Endothelial cell of umbilical vein (primary cell): ENCODE measurements around the gene NEAT1. TPM values are rescaled to one million over a fixed set of nuclear protein-coding genes. Genes with fewer than 3 reads are reported as not detected.

ENCODE experiments used
- BruUV-seq: library from RNA; stranded (reverse); fragments of 400-500 nt; replicated peaks from 2 replicates; lab custom pipeline; 2021; lab: Mats Ljungman, UMichigan
- CTCF ChIA-PET: fragments of 300-600, 350-600 bp; sonication (Branson Sonifier 250); formaldehyde crosslinking; loops from one replicate; lab custom pipeline; 2021; ENCODE audit warnings: antibody characterized with exemption, inconsistent platforms; lab: Charles Lee
- POLR2A ChIA-PET: fragments of 300-600, 350-600 bp; sonication (Branson Sonifier 250); formaldehyde crosslinking; loops from one replicate; lab custom pipeline; 2021; ENCODE audit warnings: antibody characterized with exemption, inconsistent platforms; lab: Charles Lee
- DNase-seq: peaks from one replicate; pipeline ENCODE4 v3.0.0-alpha.2; 2011; ENCODE audit warnings: low read depth, low spot score
- FAIRE-seq: peaks from 2 replicates; lab custom pipeline; 2011; peaks lifted over from hg19 to GRCh38; lab: Jason Lieb, UNC
- H2AFZ ChIP-seq: 2 replicates; pipeline ENCODE4 v1.6.0; 2012; ENCODE audit warnings: low read depth, low read length, control low read depth, inconsistent platforms
- H3K27ac ChIP-seq: 2 replicates; pipeline ENCODE4 v1.5.1; 2011; ENCODE audit warnings: low read depth, mild to moderate bottlenecking, control low read depth, low read length, moderate library complexity; ENCODE audit not compliant: insufficient read depth
- H3K27me3 ChIP-seq, 2 experiments: 2 replicates each; pipeline versions ENCODE4 v1.6.0 to v1.6.1; 2011; ENCODE audit warnings: low read length in 2 of 2, mixed read lengths in 1 of 2; ENCODE audit not compliant: control insufficient read depth in 2 of 2, insufficient read depth in 2 of 2
- H3K36me3 ChIP-seq, 2 experiments: 2 replicates in 1 of 2; 3 replicates in 1 of 2; pipeline ENCODE4 v1.5.1; 2011; ENCODE audit warnings: low read length in 2 of 2, mild to moderate bottlenecking in 1 of 2, moderate library complexity in 1 of 2; ENCODE audit not compliant: control insufficient read depth in 2 of 2, insufficient read depth in 2 of 2; ENCODE audit errors: extremely low read depth in 1 of 2
- H3K4me1 ChIP-seq: 3 replicates; pipeline ENCODE4 v1.5.1; 2011; ENCODE audit warnings: mild to moderate bottlenecking, low read length; ENCODE audit not compliant: control insufficient read depth, insufficient read depth; ENCODE audit errors: extremely low read depth
- H3K4me2 ChIP-seq: 2 replicates; pipeline ENCODE4 v1.6.1; 2011; ENCODE audit warnings: low read length, control low read depth, mixed read lengths; ENCODE audit not compliant: insufficient read depth
- H3K4me3 ChIP-seq, 3 experiments: fragments of 200-600 bp in 1 of 3; sonication (generic), shearing (Covaris generic) in 1 of 3; replicated peaks in 1 of 3; 2 replicates each; pipeline ENCODE4 v1.5.1; 2011 to 2016; ENCODE audit warnings: control low read depth in 3 of 3, low read length in 3 of 3, mild to moderate bottlenecking in 2 of 3, inconsistent platforms in 1 of 3, low read depth in 1 of 3, moderate library complexity in 1 of 3; ENCODE audit not compliant: insufficient read depth in 1 of 3
- H3K79me2 ChIP-seq: 2 replicates; pipeline ENCODE4 v1.6.0; 2012; ENCODE audit warnings: low read length, inconsistent platforms; ENCODE audit not compliant: control insufficient read depth, insufficient read depth
- H3K9ac ChIP-seq: replicated peaks from 2 replicates; pipeline ENCODE3; 2011; ENCODE audit warnings: low read length, control low read depth; ENCODE audit not compliant: insufficient read depth; ENCODE audit errors: extremely low read depth
- H3K9me1 ChIP-seq: replicated peaks from 3 replicates; pipeline ENCODE4 v1.6.0; 2011; ENCODE audit warnings: mild to moderate bottlenecking, low read length; ENCODE audit not compliant: control insufficient read depth, insufficient read depth; ENCODE audit errors: extremely low read depth
- H3K9me3 ChIP-seq: replicated peaks from 2 replicates; pipeline ENCODE4 v1.5.1; 2012; ENCODE audit warnings: low read length, inconsistent platforms; ENCODE audit not compliant: control insufficient read depth, insufficient read depth
- H4K20me1 ChIP-seq: replicated peaks from 2 replicates; pipeline ENCODE3; 2011; ENCODE audit warnings: mild to moderate bottlenecking, low read length; ENCODE audit not compliant: control insufficient read depth, insufficient read depth; ENCODE audit errors: extremely low read depth
- CTCF ChIP-seq, 2 donors: IDR thresholded peaks; 1 replicate in 1 of 2; 2 replicates in 1 of 2; pipeline ENCODE4 v1.5.1; 2011; ENCODE audit warnings: low read length in 2 of 2, mild to moderate bottlenecking in 2 of 2, moderate library complexity in 2 of 2, control low read depth in 1 of 2, inconsistent platforms in 1 of 2, low read depth in 1 of 2; ENCODE audit not compliant: insufficient read depth in 1 of 2; ENCODE audit errors: extremely low read depth in 1 of 2
- EZH2 ChIP-seq: IDR thresholded peaks from 2 replicates; pipeline ENCODE4 v1.6.1; 2012; ENCODE audit warnings: borderline replicate concordance, low read depth, mild to moderate bottlenecking, moderate library complexity, low read length, inconsistent platforms; ENCODE audit not compliant: severe bottlenecking
- FOS ChIP-seq: IDR thresholded peaks from 2 replicates; pipeline ENCODE4 v1.6.1; 2011; ENCODE audit warnings: mild to moderate bottlenecking, low read length, moderate library complexity, borderline replicate concordance; ENCODE audit not compliant: insufficient read depth
- GATA2 ChIP-seq: IDR thresholded peaks from 2 replicates; pipeline ENCODE4 v1.7.0; 2011; ENCODE audit warnings: low read depth, mild to moderate bottlenecking, moderate library complexity, mixed read lengths, low read length; ENCODE audit not compliant: insufficient read length, insufficient read depth
- JUN ChIP-seq: IDR thresholded peaks from 2 replicates; pipeline ENCODE4 v1.6.1; 2011; ENCODE audit warnings: borderline replicate concordance, low read depth; ENCODE audit not compliant: insufficient read length, insufficient read depth
- MAX ChIP-seq: IDR thresholded peaks from 2 replicates; pipeline ENCODE4 v1.6.1; 2011; ENCODE audit not compliant: insufficient read depth, insufficient read length
- MYC ChIP-seq: IDR thresholded peaks from one replicate; pipeline ENCODE4 v1.6.1; 2011; ENCODE audit warnings: mild to moderate bottlenecking, low read depth, low read length
- POLR2A ChIP-seq: IDR thresholded peaks from 2 replicates; pipeline ENCODE4 v1.6.1; 2012; ENCODE audit warnings: low read depth, mild to moderate bottlenecking, control low read depth, low read length
- POLR2AphosphoS5 ChIP-seq: IDR thresholded peaks from 2 replicates; pipeline ENCODE4 v1.6.1; 2012; ENCODE audit warnings: low read depth, mild to moderate bottlenecking, control low read depth, low read length, moderate library complexity; ENCODE audit not compliant: insufficient read depth
- dilution Hi-C: fragments of 300-500 bp; cut with MboI; formaldehyde crosslinking; loops from one replicate; pipeline ENCODE4 v1.15.0; 2019; ENCODE audit warnings: low sequenced_read_pairs; ENCODE audit not compliant: extremely low pct_ligation_motif_present
- intact Hi-C: fragments of 100-400 bp; cut with micrococcal nuclease; formaldehyde crosslinking; loops from one replicate; pipeline ENCODE4 v1.10.0; 2022
- polyA plus RNA-seq, 4 experiments: library from polyadenylated mRNA; depleted of rRNA in 3 of 4; stranded (reverse) in 3 of 4; unstranded in 1 of 4; fragments of >200 nt; gene quantifications; 2 replicates each; pipeline versions ENCODE4 v1.2.1 to v1.2.3, GENCODE V29; 2011 to 2012; ENCODE audit warnings: missing spikeins in 1 of 4
- total RNA-seq: library from RNA; stranded (reverse); gene quantifications from 2 replicates; pipeline ENCODE4 v1.2.3, GENCODE V29; 2021

The NEAT1 gene
- total and polyA plus RNA-seq, 2 donors (not counting 3 experiments of a cell fraction or from before 2014, with no cell fraction given), result 34.4 to 957 TPM

- peaks cover 41% of the 10 kb centered on the region for H3K4me1 ChIP-seq
- no peaks in the 10 kb centered on the region for H3K27me3 ChIP-seq
- H3K9ac ChIP-seq, result peak within 1 kb of the TSS; percentile 82
- intact Hi-C loops (loop anchor here (1.0 to 5.0 kb wide), 7 partner anchors 11 to 190 kb away; partner anchors contain the start of genes FAM89B, NEAT1 and ZNRD2), dilution Hi-C loops (no loop called here)
- H3K4me2 ChIP-seq, result peak within 1 kb of the TSS; percentile 68
- TF ChIP-seq JUN (peak; percentile 95), CTCF (IDR thresholded peaks at IDR 0.05; ENCODE audit: extremely low read depth in 1 of 2, insufficient read depth in 1 of 2, low read depth in 1 of 2, low read length in 2 of 2) (peak; percentile 89 to 90), EZH2 (no peak), POLR2A (peak; percentile 84), MAX (no peak), MYC (peak; percentile 55), GATA2 (peak; percentile 81), FOS (peak; percentile 99), POLR2AphosphoS5 (peak; percentile 94)
- CTCF ChIA-PET, result interaction anchor here (0.6 to 3.5 kb wide), 19 partner anchors 11 to 128 kb away, joined by 3 to 38 read pairs (median 4); partner anchors contain the start of gene NEAT1
- H3K79me2 ChIP-seq, result peaks cover 8% of the 10 kb centered on the region
- peak within 1 kb of the TSS; percentile 32 for H2AFZ ChIP-seq
- H4K20me1 ChIP-seq, result no peaks in the 10 kb centered on the region
- FAIRE-seq (peak; percentile 98), DNase-seq (peak; percentile 99)
- no peaks in the 10 kb centered on the region for H3K9me1 ChIP-seq
- H3K27ac ChIP-seq, result peak within 1 kb of the TSS; percentile 95
- no TSS peak for BruUV-seq
- H3K36me3 ChIP-seq, result no peaks in the 10 kb centered on the region
- no peaks in the 10 kb centered on the region for H3K9me3 ChIP-seq
- H3K4me3 ChIP-seq, result peak within 1 kb of the TSS in 1 of 3 experiments; percentile 20
- POLR2A ChIA-PET, result interaction anchor here (0.6 to 3.4 kb wide), 6 partner anchors 38 to 126 kb away, joined by 3 to 23 read pairs (median 6); partner anchors contain the start of genes MALAT1 and NEAT1
Observed at GRCh38 chr11:65382033-65382803, 40.4 kb upstream of the NEAT1 start, which contains the start of gene SLC25A45. TSS of gene SLC25A45 (minus strand) at chr11:65382646. CDS start at chr11:65381951, 695 bp downstream.
